Measurements from ENCODE around the gene GPR156. TPM values are rescaled to one million over a fixed set of nuclear protein-coding genes. Genes with fewer than 3 reads are reported as not detected.

GPR156 gene
- polyA plus RNA-seq, 1 of the 3 experiments (the other 2 are of a cell fraction): 0.31 TPM

- TF ChIP-seq MXI1 (IDR thresholded peaks at IDR 0.05; ENCODE audit: low read depth, low read length): no peak
- no peak for TF ChIP-seq RAD21 (IDR thresholded peaks at IDR 0.05; ENCODE audit: low read length)
- TF ChIP-seq POLR2AphosphoS5 (IDR thresholded peaks at IDR 0.05; ENCODE audit: low read depth, low read length): no peak
- TF ChIP-seq, protein P1, sequence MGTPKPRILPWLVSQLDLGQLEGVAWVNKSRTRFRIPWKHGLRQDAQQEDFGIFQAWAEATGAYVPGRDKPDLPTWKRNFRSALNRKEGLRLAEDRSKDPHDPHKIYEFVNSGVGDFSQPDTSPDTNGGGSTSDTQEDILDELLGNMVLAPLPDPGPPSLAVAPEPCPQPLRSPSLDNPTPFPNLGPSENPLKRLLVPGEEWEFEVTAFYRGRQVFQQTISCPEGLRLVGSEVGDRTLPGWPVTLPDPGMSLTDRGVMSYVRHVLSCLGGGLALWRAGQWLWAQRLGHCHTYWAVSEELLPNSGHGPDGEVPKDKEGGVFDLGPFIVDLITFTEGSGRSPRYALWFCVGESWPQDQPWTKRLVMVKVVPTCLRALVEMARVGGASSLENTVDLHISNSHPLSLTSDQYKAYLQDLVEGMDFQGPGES (IDR thresholded peaks at IDR 0.05; ENCODE audit: low read depth, low read length): no peak
- TF ChIP-seq, protein P2, sequence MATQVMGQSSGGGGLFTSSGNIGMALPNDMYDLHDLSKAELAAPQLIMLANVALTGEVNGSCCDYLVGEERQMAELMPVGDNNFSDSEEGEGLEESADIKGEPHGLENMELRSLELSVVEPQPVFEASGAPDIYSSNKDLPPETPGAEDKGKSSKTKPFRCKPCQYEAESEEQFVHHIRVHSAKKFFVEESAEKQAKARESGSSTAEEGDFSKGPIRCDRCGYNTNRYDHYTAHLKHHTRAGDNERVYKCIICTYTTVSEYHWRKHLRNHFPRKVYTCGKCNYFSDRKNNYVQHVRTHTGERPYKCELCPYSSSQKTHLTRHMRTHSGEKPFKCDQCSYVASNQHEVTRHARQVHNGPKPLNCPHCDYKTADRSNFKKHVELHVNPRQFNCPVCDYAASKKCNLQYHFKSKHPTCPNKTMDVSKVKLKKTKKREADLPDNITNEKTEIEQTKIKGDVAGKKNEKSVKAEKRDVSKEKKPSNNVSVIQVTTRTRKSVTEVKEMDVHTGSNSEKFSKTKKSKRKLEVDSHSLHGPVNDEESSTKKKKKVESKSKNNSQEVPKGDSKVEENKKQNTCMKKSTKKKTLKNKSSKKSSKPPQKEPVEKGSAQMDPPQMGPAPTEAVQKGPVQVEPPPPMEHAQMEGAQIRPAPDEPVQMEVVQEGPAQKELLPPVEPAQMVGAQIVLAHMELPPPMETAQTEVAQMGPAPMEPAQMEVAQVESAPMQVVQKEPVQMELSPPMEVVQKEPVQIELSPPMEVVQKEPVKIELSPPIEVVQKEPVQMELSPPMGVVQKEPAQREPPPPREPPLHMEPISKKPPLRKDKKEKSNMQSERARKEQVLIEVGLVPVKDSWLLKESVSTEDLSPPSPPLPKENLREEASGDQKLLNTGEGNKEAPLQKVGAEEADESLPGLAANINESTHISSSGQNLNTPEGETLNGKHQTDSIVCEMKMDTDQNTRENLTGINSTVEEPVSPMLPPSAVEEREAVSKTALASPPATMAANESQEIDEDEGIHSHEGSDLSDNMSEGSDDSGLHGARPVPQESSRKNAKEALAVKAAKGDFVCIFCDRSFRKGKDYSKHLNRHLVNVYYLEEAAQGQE (IDR thresholded peaks at IDR 0.05; ENCODE audit: low read depth, low read length): no peak
- no peak for TF ChIP-seq FOXM1 (IDR thresholded peaks at IDR 0.05; ENCODE audit: low read depth)
- TF ChIP-seq RFX5 (IDR thresholded peaks at IDR 0.05; ENCODE audit: low read length): no peak
- TF ChIP-seq CHD2 (IDR thresholded peaks at IDR 0.05; ENCODE audit: low read length, partially characterized antibody): no peak
- no peak for TF ChIP-seq SIN3A (IDR thresholded peaks at IDR 0.05; ENCODE audit: borderline replicate concordance, low read depth, low read length)
- TF ChIP-seq, protein P3, sequence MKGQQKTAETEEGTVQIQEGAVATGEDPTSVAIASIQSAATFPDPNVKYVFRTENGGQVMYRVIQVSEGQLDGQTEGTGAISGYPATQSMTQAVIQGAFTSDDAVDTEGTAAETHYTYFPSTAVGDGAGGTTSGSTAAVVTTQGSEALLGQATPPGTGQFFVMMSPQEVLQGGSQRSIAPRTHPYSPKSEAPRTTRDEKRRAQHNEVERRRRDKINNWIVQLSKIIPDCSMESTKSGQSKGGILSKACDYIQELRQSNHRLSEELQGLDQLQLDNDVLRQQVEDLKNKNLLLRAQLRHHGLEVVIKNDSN (IDR thresholded peaks at IDR 0.05; ENCODE audit: borderline replicate concordance, low read depth): no peak
- TF ChIP-seq FOSL2 (IDR thresholded peaks at IDR 0.05; ENCODE audit: borderline replicate concordance, low read depth): no peak
- no peak for TF ChIP-seq RXRA (IDR thresholded peaks at IDR 0.05; ENCODE audit: borderline replicate concordance, low read depth)
- H3F3A ChIP-seq (replicated peaks; ENCODE audit: insufficient read depth): no peaks in the 10 kb centered on the region
- no peaks in the 10 kb centered on the region for H4K20me1 ChIP-seq (ENCODE audit: insufficient read depth)
- no peak overlapping the region for H2AFZ ChIP-seq (ENCODE audit: low read depth)
- CTCF ChIA-PET: no interaction called here
- H3K4me3 ChIP-seq (ENCODE audit: low read depth in 2 of 2, low read length in 1 of 2): no peak overlapping the region
- WGBS (ENCODE audit: low lambda C conversion rate): 61% methylated on average over 5 of the region's 5 CpGs
- no peaks in the 10 kb centered on the region for H3K36me3 ChIP-seq (replicated peaks in 1 of 2; ENCODE audit: control insufficient read depth in 1 of 2, insufficient read depth in 2 of 2, low read length in 1 of 2)
- H3K9ac ChIP-seq: no peak overlapping the region
- no peaks in the 10 kb centered on the region for H3K27me3 ChIP-seq (ENCODE audit: insufficient read depth)
- H3K4me2 ChIP-seq: no peak overlapping the region
- no peaks in the 10 kb centered on the region for H3K9me2 ChIP-seq
- POLR2A ChIA-PET: no interaction called here
- DNase-seq: no peak
- H3K4me1 ChIP-seq (ENCODE audit: control insufficient read depth in 1 of 2, insufficient read depth in 2 of 2, low read depth in 1 of 2, low read length in 1 of 2): no peaks in the 10 kb centered on the region
- no peaks in the 10 kb centered on the region for H3K9me3 ChIP-seq
- H3K27ac ChIP-seq (ENCODE audit: low read depth in 2 of 2, low read length in 1 of 2): no peak overlapping the region
- H3K79me2 ChIP-seq (ENCODE audit: insufficient read depth): no peaks in the 10 kb centered on the region
These were observed 10.3 kb downstream of the GPR156 start for GRCh38 chr3:120274739-120275167.

DNA sequence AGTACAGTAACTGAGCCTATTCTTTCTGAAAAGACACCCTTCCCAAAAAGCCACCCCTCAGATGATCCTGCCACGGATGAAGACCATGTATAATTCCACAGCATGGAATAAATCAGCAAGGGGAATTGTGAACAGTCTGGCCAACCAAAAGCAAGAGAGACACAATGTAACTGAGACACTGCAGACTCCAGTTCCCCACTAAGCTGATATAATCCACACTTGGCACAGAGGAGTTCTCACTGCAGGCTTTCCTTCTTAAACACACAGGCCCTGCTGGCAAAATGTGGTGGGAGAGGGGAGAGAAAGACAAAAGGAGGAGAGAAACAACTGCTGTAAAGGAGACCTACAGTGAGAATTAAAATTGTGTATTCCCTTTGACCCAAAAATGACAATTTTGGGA lies 12.7 kb downstream of the GPR156 start:
- 32% methylated on average over 1 of the region's 1 CpG for WGBS (ENCODE audit: low lambda C conversion rate)
- Histone ChIP-seq H2AFZ (ENCODE audit: low read depth) (no peak overlapping the region), H3K36me3 (replicated peaks in 1 of 2; ENCODE audit: control insufficient read depth in 1 of 2, insufficient read depth in 2 of 2, low read length in 1 of 2) (no peaks in the 10 kb centered on the region), H3F3A (replicated peaks; ENCODE audit: insufficient read depth) (no peaks in the 10 kb centered on the region), H3K9me3 (no peaks in the 10 kb centered on the region), H3K9me2 (no peaks in the 10 kb centered on the region), H3K27me3 (ENCODE audit: insufficient read depth) (no peaks in the 10 kb centered on the region), H3K4me2 (no peak overlapping the region), H3K79me2 (ENCODE audit: insufficient read depth) (no peaks in the 10 kb centered on the region), H4K20me1 (ENCODE audit: insufficient read depth) (no peaks in the 10 kb centered on the region), H3K9ac (no peak overlapping the region), H3K4me3 (ENCODE audit: low read depth in 2 of 2, low read length in 1 of 2) (no peak overlapping the region), H3K27ac (ENCODE audit: low read depth in 2 of 2, low read length in 1 of 2) (no peak overlapping the region), H3K4me1 (ENCODE audit: control insufficient read depth in 1 of 2, insufficient read depth in 2 of 2, low read depth in 1 of 2, low read length in 1 of 2) (no peaks in the 10 kb centered on the region)
- no peak for TF ChIP-seq POLR2AphosphoS5 (IDR thresholded peaks at IDR 0.05; ENCODE audit: low read depth, low read length)
- no peak for TF ChIP-seq TEAD4 (IDR thresholded peaks at IDR 0.05; ENCODE audit: borderline replicate concordance, insufficient read depth)
- TF ChIP-seq RXRA (IDR thresholded peaks at IDR 0.05; ENCODE audit: borderline replicate concordance, low read depth): no peak
- TF ChIP-seq MXI1 (IDR thresholded peaks at IDR 0.05; ENCODE audit: low read depth, low read length): no peak
- TF ChIP-seq ELF1 (IDR thresholded peaks at IDR 0.05): no peak
- TF ChIP-seq CHD2 (IDR thresholded peaks at IDR 0.05; ENCODE audit: low read length, partially characterized antibody): no peak
- TF ChIP-seq FOXJ3 (CRISPR knock-in tag; IDR thresholded peaks at IDR 0.05): no peak
- no peak for TF ChIP-seq SMC3 (IDR thresholded peaks at IDR 0.05; ENCODE audit: low read depth, low read length)
- TF ChIP-seq EZH2phosphoT487 (IDR thresholded peaks at IDR 0.05; ENCODE audit: borderline replicate concordance, low read depth): no peak
- TF ChIP-seq TAF1 (IDR thresholded peaks at IDR 0.05; ENCODE audit: borderline replicate concordance, low read depth, low read length): no peak
- TF ChIP-seq YY1 (IDR thresholded peaks at IDR 0.05; ENCODE audit: low read depth): no peak
- no peak for TF ChIP-seq EP300 (IDR thresholded peaks at IDR 0.05; ENCODE audit: borderline replicate concordance in 1 of 2, low read depth in 1 of 2, low read length in 1 of 2)
- TF ChIP-seq RAD21 (IDR thresholded peaks at IDR 0.05; ENCODE audit: low read length): no peak
- TF ChIP-seq GATA2 (CRISPR knock-in tag; IDR thresholded peaks at IDR 0.05): no peak
- TF ChIP-seq FOXM1 (IDR thresholded peaks at IDR 0.05; ENCODE audit: low read depth): no peak
- POLR2A ChIA-PET: no interaction called here
- CTCF ChIA-PET: interaction anchor here (1.0 to 3.1 kb wide), 3 partner anchors 14 to 286 kb away, joined by 3 to 9 read pairs (median 4); no protein-coding TSS in a partner anchor
- DNase-seq: no peak
